Neural crest cell (in vitro differentiated cells): ENCODE results near the gene DAND5. TPM values are rescaled to one million over a fixed set of nuclear protein-coding genes. Genes with fewer than 3 reads are reported as not detected.

Experiments used
- DNase-seq: peaks from one replicate; pipeline ENCODE4 v3.0.0; 2021; ENCODE audit warnings: low read depth, mixed read lengths, low spot score
- H3K27ac Mint-ChIP-seq: one replicate; pipeline ENCODE4 v1.8.0; 2021; ENCODE audit warnings: mild to moderate bottlenecking, mixed read lengths; ENCODE audit not compliant: unreplicated experiment
- H3K27me3 Mint-ChIP-seq: 2 replicates; pipeline ENCODE4 v1.8.0; 2021; ENCODE audit warnings: low read depth, mild to moderate bottlenecking, mixed read lengths
- H3K36me3 Mint-ChIP-seq: 2 replicates; pipeline ENCODE4 v1.8.0; 2021; ENCODE audit warnings: low read depth, mild to moderate bottlenecking, mixed read lengths
- H3K4me1 Mint-ChIP-seq: 2 replicates; pipeline ENCODE4 v1.8.0; 2021; ENCODE audit warnings: mixed read lengths
- H3K4me3 Mint-ChIP-seq: one replicate; pipeline ENCODE4 v1.8.0; 2021; ENCODE audit warnings: mild to moderate bottlenecking, mixed read lengths
- H3K9me3 Mint-ChIP-seq: 2 replicates; pipeline ENCODE4 v1.8.0; 2021; ENCODE audit warnings: mixed read lengths
- total RNA-seq: library from RNA; stranded (reverse); gene quantifications from 2 replicates; pipeline ENCODE4 v1.2.1, GENCODE V29; 2021
- TF ChIP-seq, protein P1 (sequence below): fragments of 200-600 bp; sonication (generic); conservative IDR thresholded peaks from 2 replicates; pipeline ENCODE4 v1.5.0; 2021; ENCODE audit warnings: antibody characterized with exemption, mild to moderate bottlenecking

The DAND5 gene
- total RNA-seq, 1 donor from 2014 or later, result not detected

- no peak for DNase-seq
- peaks cover 4% of the 10 kb centered on the region for H3K36me3 Mint-ChIP-seq
- H3K4me1 Mint-ChIP-seq, result peaks cover 8% of the 10 kb centered on the region
- TF ChIP-seq, protein P1, sequence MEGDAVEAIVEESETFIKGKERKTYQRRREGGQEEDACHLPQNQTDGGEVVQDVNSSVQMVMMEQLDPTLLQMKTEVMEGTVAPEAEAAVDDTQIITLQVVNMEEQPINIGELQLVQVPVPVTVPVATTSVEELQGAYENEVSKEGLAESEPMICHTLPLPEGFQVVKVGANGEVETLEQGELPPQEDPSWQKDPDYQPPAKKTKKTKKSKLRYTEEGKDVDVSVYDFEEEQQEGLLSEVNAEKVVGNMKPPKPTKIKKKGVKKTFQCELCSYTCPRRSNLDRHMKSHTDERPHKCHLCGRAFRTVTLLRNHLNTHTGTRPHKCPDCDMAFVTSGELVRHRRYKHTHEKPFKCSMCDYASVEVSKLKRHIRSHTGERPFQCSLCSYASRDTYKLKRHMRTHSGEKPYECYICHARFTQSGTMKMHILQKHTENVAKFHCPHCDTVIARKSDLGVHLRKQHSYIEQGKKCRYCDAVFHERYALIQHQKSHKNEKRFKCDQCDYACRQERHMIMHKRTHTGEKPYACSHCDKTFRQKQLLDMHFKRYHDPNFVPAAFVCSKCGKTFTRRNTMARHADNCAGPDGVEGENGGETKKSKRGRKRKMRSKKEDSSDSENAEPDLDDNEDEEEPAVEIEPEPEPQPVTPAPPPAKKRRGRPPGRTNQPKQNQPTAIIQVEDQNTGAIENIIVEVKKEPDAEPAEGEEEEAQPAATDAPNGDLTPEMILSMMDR, result no peak
- H3K27me3 Mint-ChIP-seq, result peaks cover 84% of the 10 kb centered on the region
- peak overlapping the region; percentile 59 for H3K4me3 Mint-ChIP-seq
- H3K27ac Mint-ChIP-seq, result no peak overlapping the region
- no peaks in the 10 kb centered on the region for H3K9me3 Mint-ChIP-seq
Observed at GRCh38 chr19:12997179-12997966, 28.0 kb downstream of the DAND5 start.

DNA sequence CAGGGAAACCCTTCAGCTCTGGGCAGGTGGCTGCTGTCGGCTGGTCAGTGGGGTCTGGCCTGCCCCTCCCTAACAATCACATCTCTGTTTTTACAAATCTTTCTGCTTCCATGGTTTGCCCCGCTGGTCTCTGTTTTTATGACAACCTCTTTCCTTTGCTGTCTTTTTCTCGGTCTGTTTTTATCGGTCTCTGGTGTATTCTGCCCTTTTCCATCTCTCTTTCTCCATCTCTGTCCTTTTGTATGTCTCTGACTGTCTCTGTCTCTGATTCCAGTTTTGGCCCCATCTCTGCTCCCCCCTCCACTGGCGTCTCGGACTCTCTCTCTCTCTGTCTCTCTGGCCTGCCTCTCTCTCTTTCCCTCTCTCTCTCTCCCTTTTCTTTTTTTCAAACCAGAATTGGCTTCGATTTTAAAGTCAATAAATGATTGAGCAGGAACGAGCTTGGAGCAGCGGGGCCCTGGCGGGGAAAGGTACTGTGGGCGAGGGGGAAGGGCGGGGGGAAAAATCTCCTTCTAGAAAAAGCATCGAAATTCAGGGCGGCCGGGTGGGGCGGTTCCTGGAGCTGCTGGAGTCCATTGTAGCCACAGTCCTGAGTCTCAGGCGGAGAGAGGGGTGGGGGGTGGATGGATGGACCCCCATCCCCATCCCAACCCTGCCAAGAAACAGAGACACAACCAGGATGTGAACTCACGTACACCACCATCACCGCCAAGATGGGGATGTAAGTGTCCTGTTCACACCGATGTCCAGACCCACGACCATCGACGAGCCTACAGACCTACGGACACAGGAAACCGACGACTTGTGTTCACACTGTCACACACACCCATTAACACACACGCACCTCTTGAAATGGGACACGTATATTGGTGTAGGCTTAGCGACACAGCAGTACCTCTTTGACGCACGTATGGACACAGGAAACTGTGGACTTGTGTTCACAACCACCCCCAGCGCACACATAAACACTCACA is 28.9 kb downstream of the DAND5 start:
- H3K27ac Mint-ChIP-seq, result no peak overlapping the region
- H3K4me3 Mint-ChIP-seq, result peak overlapping the region; percentile 59
- TF ChIP-seq, protein P1, result no peak
- peaks cover 80% of the 10 kb centered on the region for H3K27me3 Mint-ChIP-seq
- H3K36me3 Mint-ChIP-seq, result peaks cover 4% of the 10 kb centered on the region
- no peak for DNase-seq
- peaks cover 8% of the 10 kb centered on the region for H3K4me1 Mint-ChIP-seq
- no peaks in the 10 kb centered on the region for H3K9me3 Mint-ChIP-seq

DNA sequence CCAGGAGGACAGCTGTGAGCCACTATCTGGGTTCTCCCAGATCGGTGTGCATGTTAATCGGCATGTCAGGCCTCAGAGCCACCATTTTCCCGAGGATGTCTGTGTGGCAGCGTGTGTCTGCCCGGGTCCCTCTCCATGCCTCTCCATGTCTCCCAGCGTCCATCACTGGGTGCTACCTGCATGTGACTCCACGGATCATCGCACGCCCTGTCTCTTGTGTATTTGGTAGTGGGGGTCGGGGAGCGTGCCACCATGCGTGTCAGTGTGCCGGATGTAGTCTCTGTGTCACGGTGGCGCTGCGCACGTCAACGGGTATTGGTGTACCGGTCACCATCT is 31.8 kb downstream of the DAND5 start:
- H3K4me3 Mint-ChIP-seq, result peak overlapping the region; percentile 38
- H3K36me3 Mint-ChIP-seq, result no peaks in the 10 kb centered on the region
- TF ChIP-seq, protein P1, result no peak
- no peak overlapping the region for H3K27ac Mint-ChIP-seq
- no peaks in the 10 kb centered on the region for H3K9me3 Mint-ChIP-seq
- no peak for DNase-seq
- peaks cover 86% of the 10 kb centered on the region for H3K27me3 Mint-ChIP-seq
- peaks cover 3% of the 10 kb centered on the region for H3K4me1 Mint-ChIP-seq

DNA sequence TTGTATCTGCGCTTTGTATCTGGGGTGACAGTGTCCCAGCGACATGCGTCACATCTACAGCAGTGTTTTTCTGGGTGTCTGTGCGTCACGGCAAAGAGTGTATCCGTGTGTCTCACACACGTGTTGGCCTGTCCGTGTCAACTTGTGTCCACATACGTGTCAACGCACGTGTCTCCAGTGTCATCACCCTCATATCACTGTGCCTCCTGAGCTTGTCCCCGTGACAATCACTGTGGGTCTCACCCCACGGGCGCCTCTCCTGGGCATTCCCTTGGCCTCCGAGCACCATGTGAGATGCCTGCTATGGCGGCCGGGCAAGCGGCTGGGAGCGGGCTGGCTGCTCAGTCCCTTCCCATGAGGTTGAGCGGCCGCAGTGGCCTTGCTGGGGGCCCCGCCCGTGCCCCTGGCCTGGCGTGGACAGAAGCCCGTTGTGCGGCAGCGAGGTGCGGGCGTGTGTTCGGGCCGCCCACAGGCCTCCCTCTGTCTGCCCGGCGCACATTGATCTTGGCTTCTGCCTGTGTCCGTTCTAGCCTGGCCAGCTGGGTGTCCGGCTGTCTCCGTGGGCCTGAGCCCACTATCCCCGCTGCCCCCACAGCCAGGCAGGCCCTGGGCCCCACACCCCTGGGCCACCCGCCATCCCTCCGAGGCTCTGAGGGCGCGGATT is 32.3 kb downstream of the DAND5 start:
- DNase-seq, result no peak
- peaks cover 87% of the 10 kb centered on the region for H3K27me3 Mint-ChIP-seq
- no peaks in the 10 kb centered on the region for H3K9me3 Mint-ChIP-seq
- H3K36me3 Mint-ChIP-seq, result no peaks in the 10 kb centered on the region
- H3K4me1 Mint-ChIP-seq, result peaks cover 3% of the 10 kb centered on the region
- H3K4me3 Mint-ChIP-seq, result peak overlapping the region; percentile 38
- TF ChIP-seq, protein P1, result no peak
- no peak overlapping the region for H3K27ac Mint-ChIP-seq

DNA sequence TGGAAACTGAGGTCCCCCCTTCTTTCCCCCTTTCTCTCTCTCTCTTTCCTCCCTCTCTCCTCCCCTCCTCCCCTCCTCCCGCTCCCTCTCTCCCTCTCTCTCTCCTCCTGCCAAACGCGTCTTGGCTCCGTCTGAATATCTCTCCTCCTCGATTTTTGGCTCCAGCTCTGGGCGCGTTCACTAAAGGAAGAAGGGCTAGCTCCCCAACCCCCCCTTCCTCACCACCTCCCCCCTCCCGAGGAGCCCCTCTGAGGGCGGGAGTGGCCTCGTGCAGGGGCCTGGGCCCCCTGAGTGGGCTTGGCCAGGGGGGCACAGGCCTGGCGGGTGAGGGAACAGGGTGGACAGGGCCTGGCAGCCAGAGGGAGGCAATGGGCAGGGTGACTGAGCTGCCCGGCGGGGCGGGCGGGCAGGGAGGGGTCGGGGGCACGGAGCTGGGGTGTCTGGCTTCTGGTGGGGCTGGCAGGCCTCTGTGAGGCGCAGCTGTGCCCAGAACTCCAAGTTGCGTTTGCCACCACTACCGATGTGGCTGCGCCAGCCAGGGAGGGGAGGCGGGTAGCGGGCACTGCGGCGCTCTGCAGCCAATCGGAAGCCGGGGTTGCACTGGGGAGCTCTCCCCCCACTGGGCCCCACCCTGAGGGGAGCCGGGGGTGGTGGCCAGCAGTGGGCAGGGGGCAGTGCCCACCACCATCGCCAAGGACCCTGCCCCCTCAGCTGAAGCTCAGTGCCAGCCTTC is 33.0 kb downstream of the DAND5 start:
- no peaks in the 10 kb centered on the region for H3K36me3 Mint-ChIP-seq
- no peak overlapping the region for H3K4me3 Mint-ChIP-seq
- no peaks in the 10 kb centered on the region for H3K9me3 Mint-ChIP-seq
- DNase-seq, result no peak
- H3K27me3 Mint-ChIP-seq, result peaks cover 86% of the 10 kb centered on the region
- H3K27ac Mint-ChIP-seq, result no peak overlapping the region
- peaks cover 3% of the 10 kb centered on the region for H3K4me1 Mint-ChIP-seq
- TF ChIP-seq, protein P1, result no peak
